Measurements from ENCODE around the gene PRX. TPM values are rescaled to one million over a fixed set of nuclear protein-coding genes. Genes with fewer than 3 reads are reported as not detected.

Gene PRX
- total RNA-seq, 1 experiment from 2014 or later: 3.4 TPM

DNA sequence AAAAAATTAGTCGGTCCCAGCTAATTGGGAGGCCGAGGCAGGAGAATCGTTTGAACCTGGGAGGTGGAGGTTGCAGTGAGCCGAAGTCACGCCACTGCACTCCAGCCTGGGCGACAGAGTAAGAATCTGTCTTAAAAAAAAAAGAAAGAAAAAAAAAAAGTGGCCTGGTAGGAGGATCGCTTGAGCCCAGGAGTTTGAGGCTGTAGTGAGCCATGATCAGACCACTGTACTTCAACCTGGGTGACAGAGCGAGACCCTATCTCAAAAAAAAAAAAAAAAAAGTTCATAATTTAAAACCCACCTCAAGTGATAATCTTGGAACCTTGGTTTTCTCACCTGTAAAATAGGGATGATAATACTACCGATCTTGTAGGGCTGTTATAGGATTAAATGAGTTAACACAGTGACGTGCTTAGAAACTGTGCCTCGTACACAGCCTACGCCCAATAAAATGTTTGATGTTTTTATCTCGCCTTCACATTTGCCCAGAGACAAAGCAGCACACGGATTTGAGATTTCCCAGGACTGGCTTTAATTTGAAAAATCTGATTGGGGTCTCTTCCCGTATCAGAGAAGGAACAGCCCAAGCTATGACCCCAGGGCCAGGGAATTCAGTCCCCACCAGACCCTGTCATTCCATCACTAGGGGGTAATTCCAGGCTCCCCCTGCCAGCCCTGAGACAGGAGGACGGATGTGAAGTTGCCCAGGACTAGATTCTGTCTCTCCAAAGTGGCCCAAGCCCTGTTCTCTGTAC lies 9.0 kb upstream of the PRX start:
- no TSS peak for BruUV-seq (replicated peaks)
- ChIA-PET POLR2A (no interaction called here), CTCF (interaction anchor here (1.9 kb wide), 1 partner anchor 42 kb away, joined by 5 read pairs; no protein-coding TSS in a partner anchor)
- peaks cover 29% of the 10 kb centered on the region for H3K4me1 ChIP-seq (ENCODE audit: control insufficient read depth, insufficient read depth, low read length)
- H3K27ac ChIP-seq (ENCODE audit: low read length): peak overlapping the region; percentile 92
- peaks cover 4% of the 10 kb centered on the region; the same call in 1 of the 2 replicates for H3K36me3 ChIP-seq (ENCODE audit: control insufficient read depth, insufficient read depth, low read length)
- no peaks in the 10 kb centered on the region for H3K9me3 ChIP-seq (ENCODE audit: control insufficient read depth, insufficient read depth, low read depth, low read length)
- TF ChIP-seq SIN3A (IDR thresholded peaks at IDR 0.05; ENCODE audit: borderline replicate concordance, insufficient read depth, low read depth, low read length): no peak
- TF ChIP-seq CTCF (IDR thresholded peaks at IDR 0.05): no peak
- no peak for TF ChIP-seq TCF7L2 (IDR thresholded peaks at IDR 0.05; ENCODE audit: low read depth, low read length)
- TF ChIP-seq REST (IDR thresholded peaks at IDR 0.05; ENCODE audit: insufficient read depth in 1 of 2, low read depth in 2 of 2, low read length in 1 of 2): no peak
- TF ChIP-seq POLR2AphosphoS5 (IDR thresholded peaks at IDR 0.05; ENCODE audit: low read depth, low read length): no peak
- no peaks in the 10 kb centered on the region for H3K27me3 ChIP-seq (ENCODE audit: control insufficient read depth, insufficient read depth, low read length)
- DNase-seq (ENCODE audit: low read depth, low spot score) (no peak), ATAC-seq (no peak)
- in situ Hi-C loops (cut with HindIII; ENCODE audit: low pct_unique_long_range_greater_than_20kb, low sequenced_read_pairs): no loop called here
- H3K4me3 ChIP-seq (ENCODE audit: low read depth in 2 of 2, low read length in 2 of 2): peak overlapping the region; percentile 53 to 64; a peak in 3 of 4 replicates
- intact Hi-C loops (cut with micrococcal nuclease; ENCODE audit: unreplicated experiment): no loop called here

DNA sequence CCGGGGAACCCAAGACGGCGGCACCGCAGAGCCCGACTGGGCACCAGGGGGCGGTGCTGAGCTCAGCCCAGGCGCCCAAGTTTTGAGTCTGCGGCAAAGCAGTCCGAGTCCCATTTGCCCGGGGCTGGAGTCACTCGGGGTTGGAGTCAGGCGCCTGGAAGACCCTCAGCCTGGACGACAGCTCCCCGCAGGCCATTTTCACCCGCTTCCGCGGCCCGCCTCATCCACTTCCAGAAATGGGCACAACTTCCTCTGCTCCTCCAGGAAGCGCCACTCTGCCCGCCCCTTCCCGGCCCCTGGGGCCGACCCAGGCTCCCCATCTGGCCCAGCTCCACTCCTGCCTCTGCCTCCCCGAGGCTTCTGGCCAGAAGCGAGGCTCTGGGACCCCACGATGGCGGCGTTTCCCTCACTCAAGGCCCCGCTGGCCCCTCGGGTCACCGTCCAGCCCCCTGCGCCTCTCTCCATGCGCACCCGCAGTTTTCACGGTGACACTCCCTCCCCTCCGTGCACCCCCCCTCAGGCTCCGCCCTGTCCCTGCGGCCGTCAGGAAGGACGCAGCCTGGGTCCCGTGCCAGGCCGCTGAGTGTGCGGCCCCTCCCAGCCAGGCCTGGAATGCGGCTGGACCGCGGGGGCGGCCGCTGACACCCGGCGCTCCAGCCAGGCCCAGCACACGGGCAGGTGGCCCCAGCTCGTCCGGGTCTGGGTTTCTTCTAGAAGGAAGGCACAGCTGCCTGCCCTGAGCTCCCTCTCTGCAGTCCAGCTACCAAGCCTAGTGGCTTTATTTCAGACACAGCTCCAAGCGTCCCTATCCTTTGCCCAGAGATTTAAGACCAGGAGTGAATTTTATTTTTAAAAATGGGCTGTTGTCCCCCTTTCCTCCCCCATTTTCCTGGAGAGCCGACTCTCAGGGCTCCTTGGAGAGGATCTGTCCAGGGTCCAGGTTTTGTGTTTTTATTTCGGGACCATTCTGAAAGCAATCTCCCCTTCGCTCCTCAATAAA lies 7.9 kb upstream of the PRX start:
- peaks cover 36% of the 10 kb centered on the region for H3K4me1 ChIP-seq (ENCODE audit: control insufficient read depth, insufficient read depth, low read length)
- ChIA-PET CTCF (interaction anchor here (0.5 to 0.7 kb wide), 5 partner anchors 28 to 188 kb away, joined by 3 to 5 read pairs (median 4); no protein-coding TSS in a partner anchor), POLR2A (interaction anchor here (0.7 to 0.8 kb wide), 2 partner anchors 184 to 264 kb away, joined by 7 to 11 read pairs; no protein-coding TSS in a partner anchor)
- ATAC-seq (peak; percentile 83), DNase-seq (ENCODE audit: low read depth, low spot score) (no peak)
- no peaks in the 10 kb centered on the region for H3K27me3 ChIP-seq (ENCODE audit: control insufficient read depth, insufficient read depth, low read length)
- TF ChIP-seq TCF7L2 (IDR thresholded peaks at IDR 0.05; ENCODE audit: low read depth, low read length) (no peak), CTCF (IDR thresholded peaks at IDR 0.05) (peak; percentile 95), REST (IDR thresholded peaks at IDR 0.05; ENCODE audit: insufficient read depth in 1 of 2, low read depth in 2 of 2, low read length in 1 of 2) (0 out of 4 replicates have a peak, but pooled peaks of 1 of the 2 experiments have one; percentile 23), POLR2AphosphoS5 (IDR thresholded peaks at IDR 0.05; ENCODE audit: low read depth, low read length) (peak; percentile 83), SIN3A (IDR thresholded peaks at IDR 0.05; ENCODE audit: borderline replicate concordance, insufficient read depth, low read depth, low read length) (peak; percentile 70; the same call in 1 of the 2 replicates)
- intact Hi-C loops (cut with micrococcal nuclease; ENCODE audit: unreplicated experiment) (no loop called here), in situ Hi-C loops (cut with HindIII; ENCODE audit: low pct_unique_long_range_greater_than_20kb, low sequenced_read_pairs) (no loop called here)
- no peaks in the 10 kb centered on the region for H3K9me3 ChIP-seq (ENCODE audit: control insufficient read depth, insufficient read depth, low read depth, low read length)
- H3K4me3 ChIP-seq (ENCODE audit: low read depth in 2 of 2, low read length in 2 of 2): peak overlapping the region; percentile 53 to 64
- peaks cover 4% of the 10 kb centered on the region; the same call in 1 of the 2 replicates for H3K36me3 ChIP-seq (ENCODE audit: control insufficient read depth, insufficient read depth, low read length)
- peak overlapping the region; percentile 92 for H3K27ac ChIP-seq (ENCODE audit: low read length)
- TSS peak; percentile 95 for BruUV-seq (replicated peaks)

Measured in Panc1 (cell line).